GM10266 (cell line): ENCODE results near the gene STAT3.

Source experiments
- DNase-seq: peaks from one replicate; pipeline ENCODE4 v3.0.0; 2012; ENCODE audit errors: extremely low spot score
- TF ChIP-seq, protein P1 (sequence below): IDR thresholded peaks from 2 replicates; pipeline ENCODE4 v1.5.1; 2012; ENCODE audit warnings: mild to moderate bottlenecking, low read depth; ENCODE audit not compliant: control insufficient read depth, insufficient read depth; ENCODE audit errors: missing control alignments

STAT3 gene

GRCh38 chr17:42387661-42388380, 421 bp downstream of the STAT3 start:
- no peak for DNase-seq
- TF ChIP-seq, protein P1, sequence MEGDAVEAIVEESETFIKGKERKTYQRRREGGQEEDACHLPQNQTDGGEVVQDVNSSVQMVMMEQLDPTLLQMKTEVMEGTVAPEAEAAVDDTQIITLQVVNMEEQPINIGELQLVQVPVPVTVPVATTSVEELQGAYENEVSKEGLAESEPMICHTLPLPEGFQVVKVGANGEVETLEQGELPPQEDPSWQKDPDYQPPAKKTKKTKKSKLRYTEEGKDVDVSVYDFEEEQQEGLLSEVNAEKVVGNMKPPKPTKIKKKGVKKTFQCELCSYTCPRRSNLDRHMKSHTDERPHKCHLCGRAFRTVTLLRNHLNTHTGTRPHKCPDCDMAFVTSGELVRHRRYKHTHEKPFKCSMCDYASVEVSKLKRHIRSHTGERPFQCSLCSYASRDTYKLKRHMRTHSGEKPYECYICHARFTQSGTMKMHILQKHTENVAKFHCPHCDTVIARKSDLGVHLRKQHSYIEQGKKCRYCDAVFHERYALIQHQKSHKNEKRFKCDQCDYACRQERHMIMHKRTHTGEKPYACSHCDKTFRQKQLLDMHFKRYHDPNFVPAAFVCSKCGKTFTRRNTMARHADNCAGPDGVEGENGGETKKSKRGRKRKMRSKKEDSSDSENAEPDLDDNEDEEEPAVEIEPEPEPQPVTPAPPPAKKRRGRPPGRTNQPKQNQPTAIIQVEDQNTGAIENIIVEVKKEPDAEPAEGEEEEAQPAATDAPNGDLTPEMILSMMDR, result no peak

- DNase-seq, result no peak
- TF ChIP-seq, protein P1, result no peak
Observed at GRCh38 chr17:42386777-42387657, 1.2 kb downstream of the STAT3 start.

DNA sequence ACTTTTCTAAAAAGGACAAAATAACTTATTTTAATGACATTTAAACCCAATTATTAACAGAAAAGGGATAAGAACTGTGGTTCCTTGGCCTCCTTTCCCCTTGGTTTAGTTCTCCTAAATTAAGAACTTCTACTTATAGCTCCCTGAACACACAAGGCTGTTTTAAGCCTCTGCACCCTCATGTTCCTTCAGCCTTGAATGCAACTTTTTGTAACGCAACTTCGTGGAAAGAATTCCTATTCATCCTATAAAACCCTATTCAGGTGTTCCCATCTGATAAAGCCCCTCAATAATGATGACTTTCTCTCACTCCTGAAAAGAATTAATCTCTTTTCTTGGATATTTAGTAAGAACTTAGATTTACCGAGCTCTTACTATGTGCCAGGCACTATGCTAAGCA, 6.3 kb downstream of the STAT3 start:
- DNase-seq, result no peak
- TF ChIP-seq, protein P1, result no peak

DNA sequence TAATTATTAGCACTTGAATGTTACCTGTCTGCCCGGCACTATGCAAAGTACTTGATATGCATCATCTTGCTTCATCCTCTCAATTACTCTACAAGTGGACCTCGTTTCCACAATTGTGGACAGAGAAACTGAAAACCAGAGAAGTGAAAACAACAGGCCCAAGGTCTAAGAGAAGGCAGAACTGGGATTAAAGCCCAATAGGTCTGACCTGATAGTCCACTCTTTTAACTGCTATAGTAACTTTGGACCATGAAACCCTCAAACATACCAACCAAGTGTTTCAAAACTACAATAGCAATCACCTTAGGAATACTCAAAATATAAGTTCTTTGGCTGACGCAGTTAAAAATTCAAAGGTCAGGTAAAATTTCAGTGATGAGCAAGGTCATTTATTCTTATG, 7.3 kb downstream of the STAT3 start:
- no peak for DNase-seq
- TF ChIP-seq, protein P1, result no peak

GRCh38 chr17:42378959-42379594, 9.2 kb downstream of the STAT3 start:
- no peak for DNase-seq

DNA sequence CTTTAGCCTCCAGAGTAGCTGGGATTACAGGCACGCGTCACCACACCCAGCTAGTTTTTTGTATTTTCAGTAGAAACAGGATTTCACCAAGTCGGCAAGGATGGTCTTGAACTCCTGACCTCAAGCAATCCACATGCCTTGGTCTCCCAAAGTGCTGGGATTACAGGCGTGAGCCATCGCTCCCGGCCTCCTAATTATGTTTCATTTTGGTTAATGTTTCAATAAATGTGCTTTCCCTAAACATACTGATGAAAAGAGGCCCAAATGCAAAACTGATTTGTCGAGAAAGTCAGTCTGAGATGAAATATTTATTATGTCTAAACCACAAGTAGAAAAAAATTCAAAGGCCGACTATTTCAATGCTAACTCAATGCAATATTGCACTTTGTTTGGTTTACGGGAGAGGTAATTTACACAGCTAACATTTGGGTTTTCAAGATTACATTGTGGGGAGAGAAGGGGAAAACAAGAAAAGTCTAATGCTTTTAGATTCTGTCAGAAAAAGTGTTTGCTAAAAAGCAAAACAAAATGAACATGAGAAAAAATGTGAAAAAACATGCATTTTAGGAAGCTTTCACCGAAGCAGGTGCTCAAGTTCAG, 9.8 kb downstream of the STAT3 start:
- DNase-seq, result no peak

More at GRCh38 chr17:42378959-42379594, 9.2 kb downstream of the STAT3 start:
- TF ChIP-seq, protein P1, result no peak

More for the DNA sequence above, 9.8 kb downstream of the STAT3 start:
- TF ChIP-seq, protein P1, result no peak
